Femur (tissue), 1 donor: ENCODE measurements around the gene WDR6.

Experiments
- DNase-seq: peaks from one replicate; pipeline ENCODE4 v3.0.0-alpha.2; 2017

The WDR6 gene

DNA sequence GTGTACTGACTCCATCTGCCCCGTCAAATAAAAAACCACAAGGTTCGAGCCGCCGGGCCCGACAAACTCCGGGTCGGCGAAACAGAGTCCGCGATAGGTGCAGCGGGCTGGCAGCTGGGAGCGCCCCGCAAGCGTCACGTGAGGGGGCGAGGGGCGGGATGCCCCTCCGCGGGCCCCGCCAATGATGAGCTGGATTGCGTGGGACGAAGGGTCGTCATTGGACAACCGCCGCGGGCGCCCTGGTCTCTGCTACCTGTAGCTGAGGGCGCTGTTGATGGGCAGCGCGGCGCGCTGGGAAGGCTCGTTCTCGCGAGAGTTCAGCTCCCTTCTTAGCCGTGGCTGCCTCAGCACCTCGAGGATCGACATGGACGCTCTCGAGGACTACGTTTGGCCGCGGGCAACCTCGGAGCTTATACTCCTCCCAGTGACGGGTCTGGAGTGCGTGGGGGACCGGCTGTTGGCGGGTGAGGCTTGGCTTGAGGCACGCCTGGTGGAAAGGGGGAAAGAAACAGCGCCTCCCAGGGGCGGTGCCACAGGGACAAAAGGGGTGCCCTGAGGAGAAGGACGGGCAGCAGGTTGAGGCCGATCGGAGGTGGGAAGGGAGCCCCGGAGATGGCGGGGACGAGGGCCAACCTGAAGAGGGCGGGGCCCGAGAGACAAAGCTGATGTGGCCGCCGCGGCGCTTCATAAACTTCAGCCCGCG, at the start of gene WDR6:
WDR6 (plus strand) TSS at position 324 of the 703 bp plus-strand sequence; CDS start at position 365, 41 bp downstream.
- peak; percentile 97 for DNase-seq

- DNase-seq = peak; percentile 30
These were observed 46.3 kb upstream of the WDR6 start for GRCh38 chr3:48960841-48961413.

- no peak for DNase-seq
These were observed 44.9 kb upstream of the WDR6 start for GRCh38 chr3:48962340-48962739.

GRCh38 chr3:48962939-48963338, 44.3 kb upstream of the WDR6 start:
- DNase-seq = no peak

GRCh38 chr3:48963591-48963990, 43.6 kb upstream of the WDR6 start:
- no peak for DNase-seq

GRCh38 chr3:48966367-48966766, 40.8 kb upstream of the WDR6 start:
- DNase-seq = no peak

DNA sequence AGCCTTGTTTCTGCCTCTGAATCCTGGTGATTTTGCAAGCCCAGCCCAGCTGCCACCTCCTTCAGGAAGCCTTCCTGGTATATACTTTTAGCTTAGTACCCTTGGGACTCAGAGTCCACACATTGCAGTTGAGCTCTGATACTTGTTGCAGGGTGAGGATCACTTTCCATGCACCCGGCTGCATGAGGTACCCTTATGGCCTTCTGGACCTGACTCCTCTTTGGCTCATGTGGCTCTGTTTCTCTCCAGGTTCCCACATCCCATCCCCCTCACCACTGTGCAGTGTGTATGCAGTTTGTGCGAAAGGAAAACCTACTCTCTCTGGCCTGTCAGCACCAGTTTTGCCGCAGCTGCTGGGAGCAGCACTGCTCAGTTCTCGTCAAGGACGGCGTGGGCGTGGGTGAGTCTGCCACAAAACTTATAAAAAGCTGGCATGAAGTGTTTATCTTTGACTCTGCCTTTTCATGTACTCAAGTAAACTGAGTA, 40.3 kb upstream of the WDR6 start:
- DNase-seq = peak; percentile 31

DNA sequence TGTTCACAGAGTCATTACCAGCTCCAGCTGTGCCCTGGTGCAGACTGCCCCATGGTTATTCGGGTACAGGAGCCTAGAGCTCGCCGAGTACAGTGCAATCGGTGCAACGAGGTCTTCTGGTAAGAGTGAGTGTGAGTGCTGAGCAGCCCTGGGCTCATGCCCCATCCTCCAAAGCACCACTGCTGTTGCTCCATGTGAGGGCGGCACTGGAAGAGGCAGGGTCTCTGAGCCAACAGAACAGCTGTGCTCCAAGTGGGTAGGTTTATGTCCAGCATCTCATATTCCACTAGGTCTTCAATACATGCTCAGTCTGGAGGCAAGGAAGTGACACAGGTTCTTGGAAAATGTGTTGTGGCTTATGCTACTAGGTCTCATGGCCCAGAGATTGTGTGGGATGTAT, 36.6 kb upstream of the WDR6 start:
- DNase-seq = no peak

GRCh38 chr3:48974076-48974864, 32.9 kb upstream of the WDR6 start:
- DNase-seq = no peak

GRCh38 chr3:48979451-48979850, 27.7 kb upstream of the WDR6 start:
- DNase-seq = no peak

GRCh38 chr3:48980295-48980694, 26.9 kb upstream of the WDR6 start:
- DNase-seq = no peak

- no peak for DNase-seq
These were observed 25.2 kb upstream of the WDR6 start for GRCh38 chr3:48982016-48982415.

GRCh38 chr3:48982686-48983085, 24.5 kb upstream of the WDR6 start:
- DNase-seq = no peak

GRCh38 chr3:48983096-48983495, 24.1 kb upstream of the WDR6 start:
- no peak for DNase-seq

- no peak for DNase-seq
These were observed 22.5 kb upstream of the WDR6 start for GRCh38 chr3:48984663-48985062.

DNA sequence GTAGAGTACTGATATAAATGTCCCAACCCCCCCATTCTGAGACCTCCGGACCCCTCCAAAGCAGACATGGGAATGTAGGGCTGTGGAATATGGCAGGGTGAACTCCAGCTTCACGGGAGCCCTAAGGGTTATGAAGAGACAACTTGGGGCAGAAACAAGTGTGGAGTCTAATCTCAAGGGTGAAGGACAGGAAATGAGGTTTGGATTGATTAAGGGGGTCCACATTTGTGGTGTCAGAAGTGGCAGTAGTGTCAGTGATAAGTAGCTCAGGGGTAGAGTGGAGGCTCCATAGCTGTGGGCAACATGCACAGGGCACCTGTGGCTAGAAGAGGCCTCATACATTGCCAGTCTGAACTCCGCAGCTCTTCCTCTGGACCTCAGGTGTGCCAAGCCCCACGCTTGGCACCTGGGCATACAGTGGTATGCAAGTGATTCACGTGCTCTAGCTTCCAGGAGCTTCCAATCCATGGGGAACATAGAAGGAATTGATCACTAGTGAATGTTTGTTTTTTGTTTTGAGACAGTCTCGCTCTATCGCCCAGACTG, 21.3 kb upstream of the WDR6 start:
- DNase-seq = no peak

DNA sequence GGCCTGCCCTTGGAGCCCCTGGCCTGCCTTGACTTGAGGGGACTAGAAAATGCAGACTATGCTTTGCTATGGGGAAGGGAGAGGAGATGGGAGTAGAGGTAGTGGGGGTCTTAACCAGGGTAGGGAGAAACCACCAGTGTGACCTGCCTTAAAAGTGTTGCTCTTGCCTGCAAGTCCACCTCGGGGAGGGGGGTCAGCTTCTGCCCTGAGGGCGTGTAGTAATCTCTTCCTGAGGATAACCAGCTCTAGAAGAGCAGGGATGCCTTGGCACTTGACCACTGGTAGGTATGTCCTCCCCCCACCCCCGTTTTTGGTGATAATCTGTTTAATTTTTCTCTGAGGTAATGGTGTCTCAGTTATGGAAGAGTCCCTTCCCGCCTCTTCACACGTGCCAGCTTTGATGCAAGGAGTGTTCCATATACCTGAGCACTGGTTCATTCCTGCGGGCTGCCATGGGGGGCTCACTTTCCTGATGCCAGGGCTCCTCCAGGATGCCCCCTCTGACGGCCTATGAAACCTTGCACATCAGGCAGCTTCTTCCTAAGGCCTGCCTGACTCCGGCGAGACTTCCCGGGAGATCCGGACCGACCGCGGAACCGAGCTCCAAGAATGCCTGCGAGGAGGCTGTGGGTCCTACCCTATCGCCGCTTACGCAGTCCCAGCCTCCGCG, 17.9 kb upstream of the WDR6 start:
- no peak for DNase-seq

DNA sequence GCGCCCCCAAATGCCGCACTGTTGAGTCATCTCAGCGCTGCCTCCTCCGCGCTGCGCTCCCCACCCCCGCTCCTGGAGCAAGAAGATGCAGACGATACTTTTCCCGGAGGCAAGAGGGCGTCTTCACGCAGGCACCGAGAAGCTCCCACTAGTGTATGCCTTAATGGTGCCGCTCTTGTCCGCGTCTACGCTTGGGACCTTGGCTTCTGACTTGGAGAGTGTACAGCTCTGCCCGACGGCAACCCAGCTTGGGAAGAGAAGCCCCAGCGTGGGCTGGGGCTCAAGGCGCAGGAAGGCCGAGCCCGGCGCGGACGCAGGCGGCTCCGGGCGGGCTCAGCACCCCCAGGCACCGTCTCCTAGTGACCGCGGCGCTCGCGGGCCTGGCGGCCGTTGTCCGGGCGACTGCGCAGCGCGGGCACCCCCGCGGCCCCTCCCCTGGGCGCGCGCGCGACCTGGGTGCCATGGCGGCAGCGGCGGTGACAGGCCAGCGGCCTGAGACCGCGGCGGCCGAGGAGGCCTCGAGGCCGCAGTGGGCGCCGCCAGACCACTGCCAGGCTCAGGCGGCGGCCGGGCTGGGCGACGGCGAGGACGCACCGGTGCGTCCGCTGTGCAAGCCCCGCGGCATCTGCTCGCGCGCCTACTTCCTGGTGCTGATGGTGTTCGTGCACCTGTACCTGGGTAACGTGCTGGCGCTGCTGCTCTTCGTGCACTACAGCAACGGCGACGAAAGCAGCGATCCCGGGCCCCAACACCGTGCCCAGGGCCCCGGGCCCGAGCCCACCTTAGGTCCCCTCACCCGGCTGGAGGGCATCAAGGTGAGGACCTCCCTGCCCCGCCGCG, 17.2 kb upstream of the WDR6 start, which contains the start of gene P4HTM:
P4HTM (plus strand) TSS at position 446 of the 840 bp plus-strand sequence; CDS start at position 462, 16 bp downstream.
- DNase-seq = peak; percentile 94

DNA sequence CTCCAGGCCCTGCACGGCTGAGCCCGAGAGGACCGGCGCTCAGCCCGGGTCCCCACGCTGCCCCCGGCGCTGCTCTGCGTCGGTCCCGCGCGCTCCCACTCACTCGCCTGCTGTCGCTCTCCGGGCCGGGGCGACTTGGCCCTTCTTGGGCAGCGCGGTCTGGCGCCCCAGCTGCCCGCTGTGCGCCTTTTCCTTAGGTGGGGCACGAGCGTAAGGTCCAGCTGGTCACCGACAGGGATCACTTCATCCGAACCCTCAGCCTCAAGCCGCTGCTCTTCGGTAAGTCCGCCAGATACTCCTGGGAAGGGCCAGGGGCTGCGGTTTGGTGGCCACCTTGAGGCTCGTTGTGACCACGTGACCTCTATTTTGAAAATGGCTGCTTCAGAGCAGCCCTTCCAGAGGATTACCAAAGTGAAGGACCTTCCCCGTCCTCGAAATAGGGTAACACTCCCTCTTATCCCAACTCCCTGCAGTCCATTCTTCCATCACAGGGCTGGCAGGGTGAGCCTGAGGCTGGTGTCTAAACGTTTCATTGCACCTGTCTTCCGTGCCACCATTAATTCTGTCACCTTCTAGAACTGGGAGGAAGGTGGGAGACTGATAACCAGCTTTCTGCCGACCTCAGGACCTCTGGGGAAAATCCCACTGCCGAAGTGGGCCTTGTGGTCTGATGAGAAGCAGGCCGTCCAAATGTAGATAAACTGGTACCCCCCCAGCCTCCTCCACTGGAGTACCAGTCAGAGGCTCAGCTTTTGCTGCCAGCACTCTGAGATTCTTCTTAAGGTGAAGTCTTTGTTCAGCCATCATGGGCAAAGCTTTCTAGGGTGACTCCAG, 16.3 kb upstream of the WDR6 start:
- DNase-seq = no peak

DNA sequence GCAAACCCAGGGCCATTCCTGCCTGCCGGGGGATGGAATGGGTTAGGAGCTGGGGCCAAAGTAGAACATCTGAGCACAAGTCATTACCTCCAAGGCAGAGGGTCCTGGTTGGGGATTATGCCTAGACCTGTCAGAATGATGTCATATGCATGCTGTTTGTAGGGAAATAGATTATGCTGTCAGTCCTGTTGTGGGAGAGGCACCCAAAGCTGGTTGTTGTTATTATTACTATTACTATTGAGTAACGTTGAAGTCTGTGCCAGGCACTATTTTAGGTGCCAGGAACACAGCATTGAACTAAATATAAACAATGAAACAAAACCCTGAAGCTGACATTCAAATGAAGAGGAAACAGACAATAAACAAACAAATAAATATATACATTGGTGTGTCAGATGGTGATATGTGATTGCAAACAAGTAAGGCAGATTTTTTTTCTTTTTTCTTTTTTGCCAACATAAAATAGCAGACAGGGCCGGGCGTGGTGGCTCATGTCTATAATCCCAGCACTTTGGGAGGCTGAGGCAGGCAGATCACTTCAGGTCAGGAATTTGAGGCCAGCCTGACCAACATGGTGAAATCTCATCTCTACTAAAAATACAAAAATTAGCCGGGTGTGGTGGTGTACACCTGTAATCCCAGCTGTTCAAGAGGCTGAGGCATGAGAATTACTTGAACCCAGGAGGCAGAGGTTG, 15.2 kb upstream of the WDR6 start:
- DNase-seq = no peak
